A549 (cell line): Measurements from ENCODE around the gene ABCF2. TPM values are rescaled to one million over a fixed set of nuclear protein-coding genes. Genes with fewer than 3 reads are reported as not detected.
A peak's percentile ranks its signal among the peaks of the same experiment; 100 is the strongest.

ENCODE experiments used
- ATAC-seq, 2 experiments: fragments of 200-7000 bp in 1 of 2; fragments of >200 bp in 1 of 2; cut with Nextera tagmentation in 1 of 2; cut with Tn5 transposase in 1 of 2; 3 replicates each; pipeline versions ENCODE4 v1.8.0 to v1.9.1; 2018 to 2020; ENCODE audit warnings: mild to moderate bottlenecking in 1 of 2, moderate library complexity in 1 of 2
- CTCF ChIA-PET: fragments of 300-600 bp; sonication (Branson Sonifier 250); formaldehyde crosslinking; extraction: SDS; loops from one replicate; lab custom pipeline; 2021; ENCODE audit warnings: antibody characterized with exemption, inconsistent platforms; lab: Yijun Ruan, JAX
- POLR2A ChIA-PET: fragments of 350-600 bp; formaldehyde crosslinking; extraction: SDS; loops from one replicate; lab custom pipeline; 2021; ENCODE audit warnings: antibody characterized with exemption, inconsistent platforms; lab: Yijun Ruan, JAX
- DNase-seq, 2 experiments: peaks; one replicate each; pipeline versions ENCODE4 v3.0.0 to v3.0.0-alpha.2; 2011 to 2016; ENCODE audit warnings: low read depth in 1 of 2, low spot score in 1 of 2
- FAIRE-seq: peaks from 2 replicates; lab custom pipeline; 2011; peaks lifted over from hg19 to GRCh38; lab: Jason Lieb, UNC
- H3K27ac ChIP-seq, 2 experiments: fragments of >200 bp; sonication (Bioruptor Twin); formaldehyde crosslinking; 3 replicates each; pipeline ENCODE4 v1.5.1; 2016 to 2017
- H3K4me1 ChIP-seq: fragments of >200 bp; sonication (Bioruptor Twin); formaldehyde crosslinking; 3 replicates; pipeline ENCODE4 v1.6.1; 2016
- H3K4me2 ChIP-seq: fragments of >200 bp; sonication (Bioruptor Twin); formaldehyde crosslinking; 3 replicates; pipeline ENCODE4 v1.6.1; 2016
- H3K4me3 ChIP-seq: fragments of >200 bp; sonication (Bioruptor Twin); formaldehyde crosslinking; 3 replicates; pipeline ENCODE4 v1.5.1; 2016
- H3K9me3 ChIP-seq: fragments of >200 bp; sonication (Bioruptor Twin); formaldehyde crosslinking; 3 replicates; pipeline ENCODE4 v1.6.1; 2016
- CEBPB ChIP-seq, 2 experiments: fragments of >200 bp in 1 of 2; sonication (Bioruptor Twin) in 1 of 2; formaldehyde crosslinking in 1 of 2; IDR thresholded peaks; 2 replicates each; pipeline ENCODE4 v1.6.1; 2012 to 2016
- CHD2 ChIP-seq: fragments of 150-350 bp; IDR thresholded peaks from 2 replicates; pipeline ENCODE4 v1.6.1; 2014; ENCODE audit warnings: low read length; ENCODE audit not compliant: partially characterized antibody
- CTCF ChIP-seq: fragments of >200 bp; sonication (Bioruptor Twin); formaldehyde crosslinking; IDR thresholded peaks from 3 replicates; pipeline ENCODE4 v1.5.1; 2016
- E2F6 ChIP-seq: IDR thresholded peaks from 2 replicates; pipeline ENCODE4 v1.6.1; 2012; ENCODE audit warnings: low read depth, borderline replicate concordance
- FOSB ChIP-seq: fragments of 250-450 bp; sonication (Bioruptor Pico); IDR thresholded peaks from 2 replicates; pipeline ENCODE4 v1.5.0; 2020; ENCODE audit warnings: mild to moderate bottlenecking, moderate library complexity
- FOXS1 ChIP-seq: fragments of 250-450 bp; sonication (Bioruptor Pico); IDR thresholded peaks from 2 replicates; pipeline ENCODE4 v1.5.0; 2020; ENCODE audit warnings: mild to moderate bottlenecking, moderate library complexity
- HEYL ChIP-seq: fragments of 250-450 bp; sonication (Bioruptor Pico); IDR thresholded peaks from 2 replicates; pipeline ENCODE4 v1.8.0; 2021; ENCODE audit warnings: mild to moderate bottlenecking, moderate library complexity
- MAFK ChIP-seq: fragments of 450-650 bp; IDR thresholded peaks from 2 replicates; pipeline ENCODE4 v1.6.1; 2014; ENCODE audit not compliant: partially characterized antibody
- MAX ChIP-seq: IDR thresholded peaks from 2 replicates; pipeline ENCODE4 v1.6.1; 2012
- NFE2L2 ChIP-seq: fragments of 150-350 bp; conservative IDR thresholded peaks from 2 replicates; pipeline ENCODE4 v1.6.1; 2014; ENCODE audit warnings: low read length
- RAD21 ChIP-seq, 2 experiments: fragments of >200 bp in 1 of 2; sonication (Bioruptor Twin) in 1 of 2; formaldehyde crosslinking in 1 of 2; IDR thresholded peaks in 1 of 2; conservative IDR thresholded peaks in 1 of 2; 2 replicates in 1 of 2; 3 replicates in 1 of 2; pipeline ENCODE4 v1.6.1; 2012 to 2018; ENCODE audit warnings: inconsistent platforms in 1 of 2
- RNF2 ChIP-seq: fragments of 200-600 bp; sonication (generic); IDR thresholded peaks from 2 replicates; pipeline ENCODE4 v1.6.1; 2016; ENCODE audit warnings: low read depth, mild to moderate bottlenecking, antibody characterized with exemption, moderate library complexity, borderline replicate concordance
- SMC3 ChIP-seq: fragments of >200 bp; sonication (Bioruptor Twin); formaldehyde crosslinking; IDR thresholded peaks from 3 replicates; pipeline ENCODE4 v1.6.1; 2018; ENCODE audit warnings: inconsistent platforms
- TFCP2L1 ChIP-seq: fragments of 250-450 bp; sonication (Bioruptor Pico); IDR thresholded peaks from 2 replicates; pipeline ENCODE4 v1.5.0; 2021; ENCODE audit warnings: mild to moderate bottlenecking
- USF2 ChIP-seq: fragments of 450-650 bp; IDR thresholded peaks from 2 replicates; pipeline ENCODE4 v1.6.1; 2014; ENCODE audit warnings: antibody characterized with exemption
- WGBS: methylation state at CpG from one replicate; pipeline ENCODE4 v1.1.6; 2017; ENCODE audit errors: missing lambda C conversion rate; 5-methylcytosine and 5-hydroxymethylcytosine counted together
- polyA plus RNA-seq, 4 experiments: library from polyadenylated mRNA; depleted of rRNA in 3 of 4; stranded (reverse); fragments of >200 nt; fragmentation: RNase III in 1 of 4; extraction: RNeasy Plus Mini Kit Qiagen cat#74134 plus additional on column Dnase treatment in 1 of 4; gene quantifications; 2 replicates in 3 of 4; 3 replicates in 1 of 4; pipeline ENCODE4 v1.2.3, GENCODE V29; 2011 to 2017

Gene ABCF2
- polyA plus RNA-seq, 2 of the 4 experiments (the other 2 are of a cell fraction) = 47.8 to 70.9 TPM

GRCh38 chr7:151168787-151169162 is 58.2 kb downstream of the ABCF2 start:
- Histone ChIP-seq H3K27ac (no peak overlapping the region), H3K4me3 (no peak overlapping the region), H3K4me2 (peak overlapping the region; percentile 96; the same call in 1 of the 3 replicates)
- no peak for DNase-seq
- WGBS = 54% methylated on average over 10 of the region's 10 CpGs
- ATAC-seq = no peak
- TF ChIP-seq CHD2 (no peak), MAFK (no peak), CEBPB (IDR thresholded peaks at IDR 0.05) (no peak), TFCP2L1 (CRISPR knock-in tag) (no peak), RNF2 (no peak), SMC3 (no peak)
- TF ChIP-seq, all 56 proteins: peak for 0
- Histone ChIP-seq H3K9me3 (no peaks in the 10 kb centered on the region), H3K4me1 (no peaks in the 10 kb centered on the region)
- ChIA-PET POLR2A (no interaction called here), CTCF (interaction anchor here (0.6 to 7.3 kb wide), 19 partner anchors 10 to 151 kb away, joined by 3 to 63 read pairs (median 4); no protein-coding TSS in a partner anchor)
- FAIRE-seq = no peak

GRCh38 chr7:151168003-151168786 is 58.8 kb downstream of the ABCF2 start:
- DNase-seq (peak; percentile 47 to 74), FAIRE-seq (no peak), ATAC-seq (peak; percentile 76 to 88)
- peak overlapping the region; percentile 96 for H3K4me2 ChIP-seq
- H3K27ac ChIP-seq = peak overlapping the region; percentile 33 to 68; a peak in 5 of 6 replicates
- 2% methylated on average over 41 of the region's 52 CpGs for WGBS
- ChIA-PET POLR2A (no interaction called here), CTCF (interaction anchor here (0.6 to 7.3 kb wide), 35 partner anchors 9 to 150 kb away, joined by 3 to 63 read pairs (median 4); partner anchors contain the start of gene ABCF2)
- peak overlapping the region; percentile 59 for H3K4me3 ChIP-seq
- no peak for TF ChIP-seq E2F6
- no peak for TF ChIP-seq FOXS1 (CRISPR knock-in tag)
- no peak; the same call in 1 of the 2 replicates for TF ChIP-seq MAX
- TF ChIP-seq CHD2 = no peak
- TF ChIP-seq CTCF = peak; percentile 86
- peak; percentile 26; the same call in 1 of the 3 replicates for TF ChIP-seq SMC3
- TF ChIP-seq USF2 = no peak
- TF ChIP-seq RAD21 (conservative IDR thresholded peaks at IDR 0.05 in 1 of 2, IDR thresholded peaks at IDR 0.05 in 1 of 2) = no peak; a peak in 1 of 5 replicates
- no peak for TF ChIP-seq HEYL (CRISPR knock-in tag)
- TF ChIP-seq FOSB = no peak
- TF ChIP-seq NFE2L2 = no peak
- no peaks in the 10 kb centered on the region for H3K9me3 ChIP-seq
- H3K4me1 ChIP-seq = no peaks in the 10 kb centered on the region

GRCh38 chr7:151167197-151167961 is 59.6 kb downstream of the ABCF2 start, which contains the start of gene GBX1:
Gene GBX1, minus strand, starts transcription at chr7:151167694. Its CDS starts 146 bp downstream, at chr7:151167548.
- ATAC-seq (peak; percentile 70 to 78), DNase-seq (peak; percentile 26 to 57), FAIRE-seq (no peak)
- no peaks in the 10 kb centered on the region for H3K4me1 ChIP-seq
- no peaks in the 10 kb centered on the region for H3K9me3 ChIP-seq
- peak within 1 kb of the TSS; percentile 59 for H3K4me3 ChIP-seq
- ChIA-PET POLR2A (no interaction called here), CTCF (interaction anchor here (0.6 to 7.3 kb wide), 33 partner anchors 8 to 150 kb away, joined by 3 to 63 read pairs (median 4); partner anchors contain the start of genes ABCF2 and H2BK1)
- WGBS = 2% methylated on average over 27 of the region's 101 CpGs
- TF ChIP-seq MAX (peak; percentile 21; the same call in 1 of the 2 replicates), USF2 (no peak), CTCF (peak; percentile 20; the same call in 1 of the 3 replicates)
- peak within 1 kb of the TSS; percentile 96 for H3K4me2 ChIP-seq
- H3K27ac ChIP-seq = peak within 1 kb of the TSS; percentile 33 to 68; a peak in 5 of 6 replicates
